Natural killer cell (primary cell): ENCODE measurements around the gene TRAPPC6A. TPM values are rescaled to one million over a fixed set of nuclear protein-coding genes. Genes with fewer than 3 reads are reported as not detected.

Experiments used
- ATAC-seq, 3 donors: fragments of 150-1000 bp in 2 of 3; fragments of 200-7000 bp in 1 of 3; cut with Tn5 transposase; 1 replicate in 1 of 3; 2 replicates in 2 of 3; pipeline ENCODE4 v1.10.0; 2021; ENCODE audit warnings: mild to moderate bottlenecking in 2 of 3, moderate library complexity in 2 of 3
- DNase-seq, 2 donors: peaks; one replicate each; pipeline versions ENCODE4 v3.0.0 to v3.0.0-alpha.2; 2013 to 2021; ENCODE audit warnings: mixed read lengths in 1 of 2
- H3K27ac ChIP-seq: one replicate; pipeline ENCODE4 v1.5.1; 2013; ENCODE audit warnings: mild to moderate bottlenecking, low read length
- H3K27me3 ChIP-seq: one replicate; pipeline ENCODE4 v1.6.1; 2013; ENCODE audit warnings: low read length; ENCODE audit not compliant: control insufficient read depth, insufficient read depth
- H3K36me3 ChIP-seq: one replicate; pipeline ENCODE4 v1.6.1; 2013; ENCODE audit warnings: low read length; ENCODE audit not compliant: control insufficient read depth, insufficient read depth
- H3K4me1 ChIP-seq: one replicate; pipeline ENCODE4 v1.6.1; 2013; ENCODE audit warnings: low read length; ENCODE audit not compliant: control insufficient read depth, insufficient read depth
- H3K4me3 ChIP-seq: one replicate; pipeline ENCODE4 v1.5.1; 2013; ENCODE audit warnings: low read length
- H3K9me3 ChIP-seq: one replicate; pipeline ENCODE4 v1.6.1; 2013; ENCODE audit warnings: low read length; ENCODE audit not compliant: control insufficient read depth, insufficient read depth
- H3K27ac Mint-ChIP-seq, 2 donors: one replicate each; pipeline ENCODE4 v1.8.0; 2022; ENCODE audit warnings: mild to moderate bottlenecking in 2 of 2, mixed read lengths in 2 of 2, moderate library complexity in 1 of 2
- H3K27me3 Mint-ChIP-seq, 2 donors: one replicate each; pipeline ENCODE4 v1.8.0; 2022; ENCODE audit warnings: low read depth in 2 of 2, mixed read lengths in 2 of 2
- H3K36me3 Mint-ChIP-seq: one replicate; pipeline ENCODE4 v1.8.0; 2022; ENCODE audit warnings: mixed read lengths
- H3K4me1 Mint-ChIP-seq, 2 donors: one replicate each; pipeline ENCODE4 v1.8.0; 2022; ENCODE audit warnings: mixed read lengths in 2 of 2
- H3K4me3 Mint-ChIP-seq: one replicate; pipeline ENCODE4 v1.8.0; 2022; ENCODE audit warnings: mild to moderate bottlenecking, moderate library complexity, mixed read lengths
- H3K9me3 Mint-ChIP-seq, 2 donors: one replicate each; pipeline ENCODE4 v1.8.0; 2022; ENCODE audit warnings: mixed read lengths in 2 of 2
- WGBS: methylation state at CpG from one replicate; pipeline ENCODE4 v1.1.7; 2013; ENCODE audit warnings: missing lambda C conversion rate; ENCODE audit not compliant: insufficient coverage; 5-methylcytosine and 5-hydroxymethylcytosine counted together
- intact Hi-C: fragments of 100-400 bp; cut with micrococcal nuclease; formaldehyde crosslinking; loops from one replicate; pipeline ENCODE4 v1.14.2; 2022
- total RNA-seq, 4 donors: library from RNA; stranded (reverse); fragments of 120-200 nt in 1 of 4; gene quantifications; one replicate each; pipeline versions ENCODE4 v1.2.3 to v1.2.4, GENCODE V29; 2013 to 2022
- TF ChIP-seq, protein P1 (sequence below): fragments of 200-600 bp; IDR thresholded peaks from one replicate; pipeline ENCODE4 v1.8.0; 2022; ENCODE audit warnings: antibody characterized with exemption

The TRAPPC6A gene
- total RNA-seq, 3 donors from 2014 or later (not counting 1 experiment from before 2014, with no cell fraction given), result 38.0 to 47.0 (median 45.2) TPM

DNA sequence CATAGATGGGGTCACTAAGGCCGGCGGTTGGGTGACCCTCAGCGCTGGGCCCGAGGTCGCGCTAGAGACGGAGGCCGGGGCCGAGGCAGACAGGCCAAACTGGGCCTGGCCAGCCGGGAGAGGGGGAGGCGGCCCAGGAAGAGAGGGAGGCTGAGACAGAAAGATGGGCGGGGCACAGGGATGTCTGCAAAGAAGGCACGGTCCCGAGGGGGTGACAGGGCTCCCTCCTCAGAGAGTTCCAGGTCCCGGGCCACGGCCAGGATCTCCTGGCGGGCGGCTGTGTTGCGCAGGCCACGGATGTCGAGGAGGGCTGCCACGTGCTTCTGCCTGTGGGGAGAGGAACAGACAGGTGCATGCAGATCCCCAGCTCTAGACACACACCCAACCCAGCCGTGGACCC is 35.0 kb upstream of the TRAPPC6A start:
- no peak for ATAC-seq

DNA sequence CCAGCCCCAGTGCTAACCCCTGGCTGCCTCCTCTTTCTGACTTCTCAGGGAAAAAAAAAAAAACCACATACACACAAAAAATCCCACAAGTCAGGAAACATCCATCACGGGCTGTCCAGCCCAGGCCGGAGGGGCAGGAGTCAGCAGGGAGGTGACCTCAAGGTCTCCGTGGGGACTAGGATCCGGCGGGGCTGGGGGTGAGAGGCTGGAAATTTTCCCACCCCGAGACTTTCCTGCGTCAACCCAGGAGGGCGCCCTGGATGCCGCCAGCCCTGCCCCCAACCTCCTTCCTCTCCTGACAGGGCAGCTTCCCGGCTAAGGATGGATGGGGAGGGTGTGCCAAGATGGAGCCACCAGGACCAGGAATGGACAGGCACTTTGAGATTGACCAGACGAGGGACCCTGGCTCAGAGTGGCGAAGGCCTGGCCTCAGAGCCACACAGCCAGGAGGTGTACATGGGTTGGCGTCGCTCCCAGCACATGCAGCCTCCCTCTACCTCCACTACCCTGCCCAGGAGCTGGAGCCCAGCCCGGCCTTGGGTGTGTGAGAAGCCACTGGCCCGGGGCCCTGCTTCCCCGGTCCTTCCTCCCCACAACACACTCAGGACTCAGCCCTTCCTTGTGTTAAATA is 33.8 kb upstream of the TRAPPC6A start:
- DNase-seq (no peak), ATAC-seq (no peak)
- Histone ChIP-seq H3K4me3 (no peak overlapping the region), H3K27me3 (peaks cover 13% of the 10 kb centered on the region), H3K27ac (no peak overlapping the region), H3K4me1 (peaks cover 10% of the 10 kb centered on the region), H3K9me3 (no peaks in the 10 kb centered on the region), H3K36me3 (no peaks in the 10 kb centered on the region)
- H3K36me3 Mint-ChIP-seq, result no peaks in the 10 kb centered on the region
- WGBS, result 25% methylated on average over 12 of the region's 17 CpGs
- intact Hi-C loops, result no loop called here
- peaks cover 0 to 4% of the 10 kb centered on the region in 2 donors for H3K27me3 Mint-ChIP-seq
- no peak overlapping the region for H3K4me3 Mint-ChIP-seq
- H3K4me1 Mint-ChIP-seq, result peaks cover 8% of the 10 kb centered on the region in 2 donors
- TF ChIP-seq, protein P1, sequence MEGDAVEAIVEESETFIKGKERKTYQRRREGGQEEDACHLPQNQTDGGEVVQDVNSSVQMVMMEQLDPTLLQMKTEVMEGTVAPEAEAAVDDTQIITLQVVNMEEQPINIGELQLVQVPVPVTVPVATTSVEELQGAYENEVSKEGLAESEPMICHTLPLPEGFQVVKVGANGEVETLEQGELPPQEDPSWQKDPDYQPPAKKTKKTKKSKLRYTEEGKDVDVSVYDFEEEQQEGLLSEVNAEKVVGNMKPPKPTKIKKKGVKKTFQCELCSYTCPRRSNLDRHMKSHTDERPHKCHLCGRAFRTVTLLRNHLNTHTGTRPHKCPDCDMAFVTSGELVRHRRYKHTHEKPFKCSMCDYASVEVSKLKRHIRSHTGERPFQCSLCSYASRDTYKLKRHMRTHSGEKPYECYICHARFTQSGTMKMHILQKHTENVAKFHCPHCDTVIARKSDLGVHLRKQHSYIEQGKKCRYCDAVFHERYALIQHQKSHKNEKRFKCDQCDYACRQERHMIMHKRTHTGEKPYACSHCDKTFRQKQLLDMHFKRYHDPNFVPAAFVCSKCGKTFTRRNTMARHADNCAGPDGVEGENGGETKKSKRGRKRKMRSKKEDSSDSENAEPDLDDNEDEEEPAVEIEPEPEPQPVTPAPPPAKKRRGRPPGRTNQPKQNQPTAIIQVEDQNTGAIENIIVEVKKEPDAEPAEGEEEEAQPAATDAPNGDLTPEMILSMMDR, result no peak
- H3K27ac Mint-ChIP-seq, result no peak overlapping the region
- no peaks in the 10 kb centered on the region for H3K9me3 Mint-ChIP-seq

More for the DNA sequence above, 35.0 kb upstream of the TRAPPC6A start:
- H3K9me3 ChIP-seq, result no peaks in the 10 kb centered on the region
- H3K36me3 ChIP-seq, result no peaks in the 10 kb centered on the region
- H3K4me1 ChIP-seq, result peaks cover 10% of the 10 kb centered on the region
- intact Hi-C loops, result no loop called here
- H3K4me3 ChIP-seq, result no peak overlapping the region
- peaks cover 18% of the 10 kb centered on the region for H3K27me3 ChIP-seq
- H3K4me1 Mint-ChIP-seq, result peaks cover 8% of the 10 kb centered on the region in 2 donors
- 88% methylated on average over 23 of the region's 23 CpGs for WGBS
- no peaks in the 10 kb centered on the region for H3K9me3 Mint-ChIP-seq
- H3K27me3 Mint-ChIP-seq, result peaks cover 0 to 4% of the 10 kb centered on the region in 2 donors
- DNase-seq, result no peak
- no peaks in the 10 kb centered on the region for H3K36me3 Mint-ChIP-seq
- H3K27ac ChIP-seq, result no peak overlapping the region
- TF ChIP-seq, protein P1, result no peak
- no peak overlapping the region for H3K4me3 Mint-ChIP-seq
- H3K27ac Mint-ChIP-seq, result no peak overlapping the region

DNA sequence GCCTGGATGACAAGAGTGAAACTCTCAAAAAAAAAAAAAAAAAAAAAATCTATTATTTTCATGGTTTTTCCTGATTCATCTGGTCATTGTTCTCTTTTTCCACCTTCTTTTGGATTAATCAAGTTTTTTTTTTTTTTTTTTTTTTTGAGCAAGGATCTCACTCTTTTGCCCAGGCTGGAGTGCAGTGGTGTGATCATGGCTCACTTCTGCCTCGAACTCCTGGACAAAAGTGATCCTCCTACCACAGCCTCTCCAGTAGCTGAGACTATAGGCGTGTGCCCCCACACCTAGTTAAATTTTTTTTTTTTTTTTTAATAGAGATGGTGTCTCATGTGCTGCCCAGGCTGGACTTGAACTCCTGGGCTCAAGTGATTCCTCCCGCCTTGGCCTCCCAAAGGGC is 28.3 kb upstream of the TRAPPC6A start:
- 83% methylated on average over 1 of the region's 3 CpGs for WGBS
- no peaks in the 10 kb centered on the region for H3K36me3 Mint-ChIP-seq

More for the DNA sequence above, 28.3 kb upstream of the TRAPPC6A start:
- Mint-ChIP-seq H3K4me3 (no peak overlapping the region), H3K4me1 (no peaks in the 10 kb centered on the region), H3K27me3 (no peaks in the 10 kb centered on the region), H3K27ac (no peak overlapping the region), H3K9me3 (no peaks in the 10 kb centered on the region)
- TF ChIP-seq, protein P1, result no peak
- ATAC-seq (no peak), DNase-seq (no peak)
- Histone ChIP-seq H3K9me3 (no peaks in the 10 kb centered on the region), H3K27me3 (no peaks in the 10 kb centered on the region), H3K4me1 (no peaks in the 10 kb centered on the region), H3K4me3 (no peak overlapping the region), H3K27ac (no peak overlapping the region), H3K36me3 (no peaks in the 10 kb centered on the region)
- intact Hi-C loops, result no loop called here
